Fibroblast of the aortic adventitia (primary cell): ENCODE measurements around the gene LRIG1. TPM values are rescaled to one million over a fixed set of nuclear protein-coding genes. Genes with fewer than 3 reads are reported as not detected.

ENCODE experiments used
- DNase-seq: peaks from one replicate; pipeline ENCODE4 v3.0.0-alpha.2; 2010; ENCODE audit warnings: low read depth
- H3K4me3 ChIP-seq: 2 replicates; pipeline ENCODE4 v1.5.1; 2011; ENCODE audit warnings: low read depth, mild to moderate bottlenecking, control low read depth, low read length, moderate library complexity
- total RNA-seq: library from RNA; depleted of rRNA; stranded (reverse); fragments of >200 nt; gene quantifications from 2 replicates; pipeline ENCODE4 v1.2.3, GENCODE V29; 2012; ENCODE audit warnings: low replicate concordance
- TF ChIP-seq, protein P1 (sequence below): IDR thresholded peaks from 2 replicates; pipeline ENCODE4 v1.5.1; 2011; ENCODE audit warnings: mild to moderate bottlenecking, low read length, control low read depth, inconsistent platforms; ENCODE audit not compliant: insufficient read depth

LRIG1 gene
- total RNA-seq, 1 donor = 26.4 TPM

DNA sequence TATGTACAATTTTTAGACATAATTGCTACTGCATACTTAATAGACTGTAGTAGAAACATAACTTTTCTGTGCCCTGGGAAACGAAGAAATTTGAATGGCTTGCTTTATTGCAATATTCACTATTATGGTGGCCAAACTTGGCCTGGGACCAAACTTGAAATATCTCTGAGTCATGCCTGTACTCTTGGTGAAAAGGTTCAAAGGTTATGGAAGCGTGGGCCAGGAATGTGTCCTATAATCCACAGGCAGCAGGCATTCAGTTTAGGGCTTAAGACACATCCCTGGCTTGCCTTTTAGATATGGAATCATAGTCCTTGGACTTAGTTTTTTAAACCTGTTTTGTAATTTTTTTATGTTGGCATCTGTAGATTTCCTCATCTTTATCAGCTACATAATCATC, 124.3 kb downstream of the LRIG1 start:
- DNase-seq = peak; percentile 89
- TF ChIP-seq, protein P1, sequence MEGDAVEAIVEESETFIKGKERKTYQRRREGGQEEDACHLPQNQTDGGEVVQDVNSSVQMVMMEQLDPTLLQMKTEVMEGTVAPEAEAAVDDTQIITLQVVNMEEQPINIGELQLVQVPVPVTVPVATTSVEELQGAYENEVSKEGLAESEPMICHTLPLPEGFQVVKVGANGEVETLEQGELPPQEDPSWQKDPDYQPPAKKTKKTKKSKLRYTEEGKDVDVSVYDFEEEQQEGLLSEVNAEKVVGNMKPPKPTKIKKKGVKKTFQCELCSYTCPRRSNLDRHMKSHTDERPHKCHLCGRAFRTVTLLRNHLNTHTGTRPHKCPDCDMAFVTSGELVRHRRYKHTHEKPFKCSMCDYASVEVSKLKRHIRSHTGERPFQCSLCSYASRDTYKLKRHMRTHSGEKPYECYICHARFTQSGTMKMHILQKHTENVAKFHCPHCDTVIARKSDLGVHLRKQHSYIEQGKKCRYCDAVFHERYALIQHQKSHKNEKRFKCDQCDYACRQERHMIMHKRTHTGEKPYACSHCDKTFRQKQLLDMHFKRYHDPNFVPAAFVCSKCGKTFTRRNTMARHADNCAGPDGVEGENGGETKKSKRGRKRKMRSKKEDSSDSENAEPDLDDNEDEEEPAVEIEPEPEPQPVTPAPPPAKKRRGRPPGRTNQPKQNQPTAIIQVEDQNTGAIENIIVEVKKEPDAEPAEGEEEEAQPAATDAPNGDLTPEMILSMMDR = no peak
- no peak overlapping the region for H3K4me3 ChIP-seq

DNA sequence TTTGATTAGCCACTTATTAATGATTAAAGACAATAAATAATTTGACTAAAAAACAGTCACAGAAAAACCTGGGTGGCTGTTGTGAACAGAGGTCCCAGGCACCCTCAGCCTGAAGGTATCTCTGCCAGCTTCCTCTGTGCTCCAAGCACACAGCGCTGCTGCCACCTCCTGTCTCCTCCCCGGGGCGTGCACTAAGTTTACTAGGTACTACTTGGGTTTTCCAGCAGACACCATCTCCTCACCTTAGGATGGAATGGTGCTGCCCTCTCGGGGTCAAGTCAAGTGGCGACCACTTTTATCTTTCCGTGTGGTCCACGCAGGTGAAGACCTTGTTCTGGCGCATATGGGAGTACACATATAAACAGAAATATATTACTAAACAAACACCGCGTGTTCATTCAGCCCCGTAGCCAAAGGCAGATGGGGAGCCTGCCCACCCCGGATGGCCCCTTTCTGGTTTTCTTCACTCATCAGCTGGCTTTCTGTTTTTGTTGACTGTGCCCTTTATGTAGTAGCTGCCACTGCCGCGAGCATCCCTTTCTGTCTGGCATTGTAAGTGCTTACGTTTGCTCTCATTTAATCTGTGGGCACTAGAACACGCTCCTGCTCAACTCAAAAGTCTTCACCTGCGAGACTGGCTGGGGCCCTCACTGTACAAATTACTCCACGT, 128.0 kb downstream of the LRIG1 start:
- peak; percentile 28 for DNase-seq
- TF ChIP-seq, protein P1 = peak; percentile 33
- H3K4me3 ChIP-seq = no peak overlapping the region

DNA sequence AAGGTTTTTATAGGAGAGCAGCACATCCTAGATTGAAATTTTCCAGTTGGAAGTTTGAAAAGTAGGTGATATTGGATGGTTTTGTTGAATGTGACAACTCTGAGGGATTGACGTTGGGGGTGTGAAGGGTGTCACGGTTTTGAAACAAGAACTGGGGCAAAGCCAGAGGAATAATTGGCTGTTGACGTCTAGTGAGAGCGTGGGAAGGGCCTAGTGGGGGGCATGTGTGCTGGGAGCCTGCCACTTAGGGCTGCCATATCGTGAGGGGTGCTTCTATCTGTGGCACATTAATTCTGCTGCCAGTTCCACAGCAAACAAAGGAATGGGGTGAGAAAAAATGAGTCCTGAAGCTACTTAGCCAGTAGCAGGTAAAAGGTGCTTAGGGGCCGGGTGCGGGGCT, 129.4 kb downstream of the LRIG1 start:
- DNase-seq = no peak
- no peak overlapping the region for H3K4me3 ChIP-seq
- TF ChIP-seq, protein P1 = no peak

DNA sequence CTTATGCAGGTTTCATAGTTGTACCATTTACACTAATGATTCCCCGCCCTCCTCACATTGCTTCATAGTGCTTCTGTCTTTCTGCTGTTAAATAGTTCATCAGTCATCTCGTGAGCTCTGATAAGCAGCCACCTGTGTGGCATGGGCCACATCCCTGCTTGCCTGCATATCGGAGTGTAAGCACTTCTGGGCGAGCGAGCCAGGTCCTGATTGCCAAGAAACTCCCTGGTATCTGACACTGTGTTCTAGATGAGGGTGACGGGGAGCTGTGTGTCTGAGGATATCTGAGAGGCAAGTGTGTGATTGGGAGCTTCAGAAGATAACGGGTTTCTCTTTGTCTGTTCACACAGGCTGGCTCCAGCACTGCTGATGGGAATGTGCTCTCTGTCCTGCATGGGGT, 130.6 kb downstream of the LRIG1 start:
- TF ChIP-seq, protein P1 = no peak
- DNase-seq = no peak
- H3K4me3 ChIP-seq = no peak overlapping the region

DNA sequence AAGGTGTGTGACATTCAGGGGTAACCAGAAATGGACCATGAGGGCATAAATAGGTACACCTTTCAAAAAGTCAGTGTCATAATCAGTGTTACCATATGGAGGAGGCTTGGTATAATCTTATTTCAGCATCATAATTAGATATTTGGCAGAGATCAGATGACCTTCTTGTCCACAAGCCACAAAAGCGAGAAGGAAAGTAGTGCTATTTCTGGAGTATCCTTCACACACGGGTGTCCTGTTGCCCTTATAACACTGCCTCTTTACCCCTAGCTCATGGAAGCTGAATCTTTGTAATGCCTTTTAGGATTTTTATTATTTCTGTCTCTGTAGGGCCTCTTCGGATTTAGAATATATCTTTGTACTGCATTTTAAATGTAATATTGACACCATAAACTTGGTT, 132.8 kb downstream of the LRIG1 start:
- TF ChIP-seq, protein P1 = no peak
- no peak overlapping the region for H3K4me3 ChIP-seq
- DNase-seq = no peak

DNA sequence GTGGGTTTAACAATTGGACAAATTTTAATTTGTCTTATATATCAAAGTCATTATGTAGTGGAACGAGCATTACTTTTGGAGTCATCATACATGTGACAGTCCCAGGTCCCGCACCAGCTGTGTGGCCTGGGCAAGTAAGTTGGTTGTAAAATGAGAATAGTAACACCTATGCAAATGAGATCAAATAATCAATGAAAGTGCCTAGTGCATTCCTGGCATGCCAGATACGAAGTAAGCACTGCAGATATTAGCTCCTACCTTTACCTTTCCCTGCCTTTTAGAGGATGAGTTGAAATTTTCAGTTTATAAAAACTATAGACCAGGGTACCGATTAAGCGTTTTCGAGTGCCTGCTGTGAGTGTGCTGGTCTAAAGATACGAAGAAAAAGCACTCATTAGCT, 134.1 kb downstream of the LRIG1 start:
- no peak overlapping the region for H3K4me3 ChIP-seq
- DNase-seq = no peak
- TF ChIP-seq, protein P1 = no peak

DNA sequence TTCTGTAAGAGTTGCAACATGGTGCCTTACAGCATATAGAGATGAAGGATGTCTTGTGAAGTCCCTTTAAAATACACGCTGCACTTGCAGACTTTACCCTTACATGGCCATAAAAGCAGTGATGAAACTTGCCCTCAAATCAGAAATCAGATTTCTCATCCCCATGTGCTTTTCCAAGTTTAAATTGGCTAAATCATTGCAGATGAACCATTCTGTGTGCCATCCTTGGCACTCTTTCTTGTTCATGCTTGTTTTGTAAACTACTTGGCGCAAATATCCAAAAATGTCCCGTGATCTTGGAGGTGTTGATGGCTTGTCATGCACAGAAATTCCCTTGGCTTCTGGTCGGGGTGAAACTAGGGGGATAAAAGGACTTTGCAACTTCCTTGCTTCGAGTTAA, 135.7 kb downstream of the LRIG1 start:
- no peak overlapping the region for H3K4me3 ChIP-seq
- no peak for DNase-seq
- TF ChIP-seq, protein P1 = no peak
